Stomach (tissue), 9 donors: Measurements from ENCODE around the gene ZNF239. TPM values are rescaled to one million over a fixed set of nuclear protein-coding genes. Genes with fewer than 3 reads are reported as not detected.
"Not testable (repeated sequence)": the region's sequence is repeated elsewhere in the genome, so short reads cannot be mapped to it uniquely, and the experiment has no call there.

ENCODE experiments used
- DNase-seq, 2 donors: peaks; one replicate each; pipeline versions ENCODE4 v3.0.0 to v3.0.0-alpha.2; 2013 to 2019
- H3K27ac ChIP-seq, 5 donors: fragments of 200-600 bp in 4 of 5; sonication (generic) in 4 of 5; one replicate each; pipeline ENCODE4 v1.5.1; 2013 to 2019; ENCODE audit warnings: mild to moderate bottlenecking in 1 of 5, moderate library complexity in 1 of 5
- H3K27me3 ChIP-seq, 3 donors: fragments of 200-600 bp; sonication (generic); one replicate each; pipeline ENCODE4 v1.5.1; 2017 to 2019; ENCODE audit warnings: mixed run types in 1 of 3
- H3K36me3 ChIP-seq, 4 donors: fragments of 200-600 bp; sonication (generic); 1 replicate in 3 of 4; 2 replicates in 1 of 4; pipeline ENCODE4 v1.5.1; 2016 to 2019
- H3K4me1 ChIP-seq, 4 donors: fragments of 200-600 bp; sonication (generic); one replicate each; pipeline ENCODE4 v1.5.1; 2016 to 2019
- H3K4me3 ChIP-seq, 4 donors: fragments of 200-600 bp; sonication (generic) in 3 of 4; one replicate each; pipeline ENCODE4 v1.5.1; 2016 to 2019; ENCODE audit warnings: mild to moderate bottlenecking in 1 of 4
- H3K9me3 ChIP-seq, 4 donors: fragments of 200-600 bp; sonication (generic); one replicate each; pipeline ENCODE4 v1.5.1; 2016 to 2019
- CTCF ChIP-seq, 7 experiments: fragments of 450-650 bp in 4 of 7; fragments of 200-600 bp in 3 of 7; sonication (generic) in 3 of 7; IDR thresholded peaks; one replicate each; pipeline ENCODE4 v1.5.1; 2016 to 2019; ENCODE audit warnings: antibody characterized with exemption in 7 of 7, control low read depth in 2 of 7, mild to moderate bottlenecking in 1 of 7
- EP300 ChIP-seq: sonication (generic); formaldehyde crosslinking; IDR thresholded peaks from one replicate; pipeline ENCODE4 v1.6.1; 2017; ENCODE audit warnings: antibody characterized with exemption
- POLR2A ChIP-seq, 4 donors: fragments of 450-650 bp; IDR thresholded peaks; one replicate each; pipeline ENCODE4 v1.6.1; 2016; ENCODE audit warnings: antibody characterized with exemption in 4 of 4, control low read depth in 2 of 4, mild to moderate bottlenecking in 1 of 4, moderate library complexity in 1 of 4
- POLR2AphosphoS5 ChIP-seq, 3 donors: sonication (generic); formaldehyde crosslinking; IDR thresholded peaks; one replicate each; pipeline ENCODE4 v1.6.1; 2016; ENCODE audit warnings: antibody characterized with exemption in 3 of 3
- WGBS, 5 donors: extraction: QIAGEN DNeasy Blood & Tissue Kit in 3 of 5; methylation state at CpG; one replicate each; pipeline versions ENCODE4 v1.1.5 to v1.1.7; 2013 to 2018; 5-methylcytosine and 5-hydroxymethylcytosine counted together
- intact Hi-C: fragments of 100-400 bp; cut with DNase I; formaldehyde crosslinking; loops from one replicate; pipeline ENCODE4 v1.15.1; 2023; ENCODE audit warnings: low total_unique reads
- polyA plus RNA-seq, 3 donors: library from polyadenylated mRNA; stranded (reverse); fragments of 200-250 nt; gene quantifications; one replicate each; pipeline ENCODE4 v1.2.3, GENCODE V29; 2013
- total RNA-seq, 5 donors: library from RNA; depleted of rRNA; stranded (reverse); fragments of >200 nt; gene quantifications; one replicate each; pipeline versions ENCODE4 v1.1.0 to v1.2.3, GENCODE V29; 2014 to 2016
- donor health status: healthy with polysubstance abuse.
- donor health status: Bipolar disorder and iron deficiency.
- donor health status: healthy.

The ZNF239 gene
- total and polyA plus RNA-seq, 8 donors = 1.4 to 37.5 (median 3.0) TPM; not detected in 2

DNA sequence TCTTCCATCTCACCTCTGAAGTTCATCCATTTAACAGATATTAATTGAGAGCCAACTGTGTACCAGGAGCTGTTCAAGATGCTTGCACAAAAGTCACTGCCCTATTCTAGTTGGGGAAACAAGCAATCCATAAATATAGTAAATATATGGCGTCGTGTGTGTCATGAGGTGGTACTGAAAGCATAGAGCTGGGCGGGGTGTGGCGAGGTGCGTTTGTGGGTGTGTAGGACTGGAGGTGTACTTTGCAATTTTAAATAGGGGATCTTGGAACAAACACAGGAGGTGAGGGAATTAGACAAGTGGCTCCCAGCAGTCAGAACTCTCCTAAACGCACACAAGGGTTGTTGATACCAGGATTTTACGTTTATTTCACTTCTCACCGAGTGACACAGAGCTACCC lies 490 bp upstream of the ZNF239 start:
- H3K36me3 ChIP-seq = no peaks in the 10 kb centered on the region
- intact Hi-C loops = loop anchor here (10.0 kb wide), 1 partner anchor 70 kb away; the partner anchor contains the start of gene ZNF32
- TF ChIP-seq POLR2AphosphoS5 (IDR thresholded peaks at IDR 0.05) (no peak), CTCF (IDR thresholded peaks at IDR 0.05) (no peak), POLR2A (IDR thresholded peaks at IDR 0.05) (no peak), EP300 (no peak)
- H3K4me1 ChIP-seq = peaks cover 0 to 24% (median 20%) of the 10 kb centered on the region in 4 donors
- no peak for DNase-seq
- H3K9me3 ChIP-seq = no peaks in the 10 kb centered on the region
- H3K4me3 ChIP-seq = peak overlapping the region; percentile 59 to 84 (median 68)
- no peaks in the 10 kb centered on the region for H3K27me3 ChIP-seq
- peak overlapping the region in 3 of 5 donors; percentile 81 to 82 (median 82) for H3K27ac ChIP-seq
- 76 to 87% (median 84%) methylated on average over 8 of the region's 8 CpGs for WGBS, 5 donors

GRCh38 chr10:43573250-43574000 lies 991 bp downstream of the ZNF239 start:
- peak overlapping the region; percentile 59 to 84 (median 68) for H3K4me3 ChIP-seq
- no peak for TF ChIP-seq CTCF (IDR thresholded peaks at IDR 0.05)
- TF ChIP-seq EP300 = no peak
- TF ChIP-seq POLR2A (IDR thresholded peaks at IDR 0.05) = no peak
- no peak for TF ChIP-seq POLR2AphosphoS5 (IDR thresholded peaks at IDR 0.05)
- intact Hi-C loops = loop anchor here (10.0 kb wide), 1 partner anchor 71 kb away; the partner anchor contains the start of gene ZNF32
- H3K9me3 ChIP-seq = no peaks in the 10 kb centered on the region
- peak in 1 of 2 donors; percentile 24 for DNase-seq
- H3K27me3 ChIP-seq = no peaks in the 10 kb centered on the region
- peak overlapping the region in 4 of 5 donors; percentile 64 to 82 (median 82) for H3K27ac ChIP-seq
- peaks cover 0 to 11% (median 2%) of the 10 kb centered on the region in 4 donors for H3K36me3 ChIP-seq
- peaks cover 0 to 24% (median 23%) of the 10 kb centered on the region in 4 donors for H3K4me1 ChIP-seq
- 31 to 54% (median 47%) methylated on average over 14 of the region's 14 CpGs for WGBS, 5 donors

DNA sequence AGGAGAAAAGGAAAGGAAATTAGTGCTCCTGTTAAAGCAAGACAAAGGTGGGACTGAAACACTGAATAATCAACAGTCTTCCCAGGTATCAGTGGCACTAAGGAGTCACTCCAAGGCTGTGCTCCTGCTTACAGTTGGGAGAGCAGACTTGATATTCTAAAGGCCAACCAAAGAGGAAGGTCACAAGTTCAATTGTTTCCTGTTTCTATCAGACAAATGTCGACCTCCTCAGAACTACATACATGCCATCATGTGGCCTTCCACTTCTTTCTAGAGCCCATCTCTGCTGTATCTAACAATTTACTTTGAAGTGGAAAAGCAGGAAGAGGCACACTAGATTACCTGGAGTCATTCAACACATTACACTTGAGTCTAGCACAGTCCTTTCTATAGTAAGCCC lies 3.4 kb downstream of the ZNF239 start:
- intact Hi-C loops = loop anchor here (10.0 kb wide), 1 partner anchor 74 kb away; the partner anchor contains the start of gene ZNF32
- peaks cover 0 to 24% (median 23%) of the 10 kb centered on the region in 4 donors for H3K4me1 ChIP-seq
- WGBS, 5 donors = 58 to 73% (median 71%) methylated on average over 1 of the region's 1 CpG

DNA sequence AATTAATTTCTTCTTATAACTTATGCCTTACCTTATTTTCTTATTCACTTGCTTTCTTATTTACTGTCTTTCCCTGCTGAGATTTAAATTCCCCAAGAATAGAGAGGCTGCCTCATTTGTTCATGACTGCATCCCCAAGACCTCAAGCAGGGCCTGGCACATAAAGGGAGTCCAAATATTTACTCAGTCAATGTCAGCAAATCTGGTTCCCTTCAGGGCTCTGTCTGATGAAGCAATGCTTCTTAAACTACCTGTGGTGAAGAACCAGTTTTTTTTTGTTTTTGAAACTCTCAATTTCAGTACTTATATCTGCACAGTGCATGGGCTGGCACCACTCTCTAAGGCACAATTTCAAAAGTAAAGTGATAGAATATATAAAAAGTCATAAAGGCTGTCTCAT lies 4.7 kb downstream of the ZNF239 start:
- H3K36me3 ChIP-seq = peaks cover 0 to 43% (median 29%) of the 10 kb centered on the region in 4 donors
- no peak for TF ChIP-seq EP300
- TF ChIP-seq POLR2A (IDR thresholded peaks at IDR 0.05) = no peak
- no peak for TF ChIP-seq POLR2AphosphoS5 (IDR thresholded peaks at IDR 0.05)
- intact Hi-C loops = loop anchor here (10.0 kb wide), 2 partner anchors 75 to 105 kb away; partner anchors contain the start of gene ZNF32
- no peaks in the 10 kb centered on the region for H3K9me3 ChIP-seq
- H3K27me3 ChIP-seq = no peaks in the 10 kb centered on the region
- DNase-seq = peak in 1 of 2 donors; percentile 42
- no peak overlapping the region for H3K4me3 ChIP-seq
- H3K4me1 ChIP-seq = peaks cover 0 to 21% (median 17%) of the 10 kb centered on the region in 4 donors
- no peak overlapping the region for H3K27ac ChIP-seq

More for the DNA sequence above, 3.4 kb downstream of the ZNF239 start:
- Histone ChIP-seq H3K27ac (no peak overlapping the region), H3K27me3 (no peaks in the 10 kb centered on the region), H3K36me3 (peaks cover 0 to 34% (median 21%) of the 10 kb centered on the region in 4 donors), H3K9me3 (no peaks in the 10 kb centered on the region), H3K4me3 (no peak overlapping the region)
- TF ChIP-seq POLR2AphosphoS5 (IDR thresholded peaks at IDR 0.05) = no peak
- DNase-seq = no peak

- Histone ChIP-seq H3K27me3 (no peaks in the 10 kb centered on the region), H3K9me3 (peaks cover 26 to 84% (median 69%) of the 10 kb centered on the region in 4 donors), H3K4me1 (no peaks in the 10 kb centered on the region), H3K4me3 (no peak overlapping the region), H3K36me3 (peaks cover 15 to 68% (median 45%) of the 10 kb centered on the region in 4 donors), H3K27ac (no peak overlapping the region)
- TF ChIP-seq CTCF (IDR thresholded peaks at IDR 0.05) = no peak
- TF ChIP-seq POLR2A (IDR thresholded peaks at IDR 0.05) = no peak
- no peak for TF ChIP-seq EP300
- TF ChIP-seq POLR2AphosphoS5 (IDR thresholded peaks at IDR 0.05) = no peak
- WGBS, 5 donors = 93 to 100% (median 98%) methylated on average over 4 of the region's 4 CpGs
- intact Hi-C loops = no loop called here
- no peak for DNase-seq
Observed at GRCh38 chr10:43557214-43557613, 17.2 kb downstream of the ZNF239 start.

- H3K27ac ChIP-seq, H3K4me1 ChIP-seq, H3K4me3 ChIP-seq, DNase-seq, intact Hi-C loops, H3K36me3 ChIP-seq, H3K27me3 ChIP-seq: not testable (repeated sequence)
- H3K9me3 ChIP-seq = peaks cover 0 to 49% (median 13%) of the 10 kb centered on the region in 4 donors
- WGBS, 5 donors = 73 to 97% (median 94%) methylated on average over 10 to 11 of the region's 11 CpGs
Observed at GRCh38 chr10:43543746-43544145, 30.7 kb downstream of the ZNF239 start.
